K562 (cell line): ENCODE measurements around the gene MDH2. TPM values are rescaled to one million over a fixed set of nuclear protein-coding genes. Genes with fewer than 3 reads are reported as not detected.

ENCODE experiments used
- ARID1B ChIP-seq: fragments of 450-650 bp; IDR thresholded peaks from 2 replicates; pipeline ENCODE4 v1.6.1; 2016; ENCODE audit warnings: antibody characterized with exemption, mild to moderate bottlenecking, inconsistent platforms
- CBX1 ChIP-seq: sonication (generic); IDR thresholded peaks from 2 replicates; pipeline ENCODE4 v1.6.1; 2016; ENCODE audit warnings: antibody characterized with exemption, low read depth, mild to moderate bottlenecking
- CBX5 ChIP-seq: IDR thresholded peaks from 2 replicates; pipeline ENCODE4 v1.6.1; 2014; ENCODE audit warnings: low read depth, borderline replicate concordance
- ELK1 ChIP-seq: sonication (generic); formaldehyde crosslinking; IDR thresholded peaks from 2 replicates; pipeline ENCODE4 v1.8.1; 2022; ENCODE audit warnings: missing genetic modification reagents
- FOXJ2 ChIP-seq: fragments of 200-800 bp; sonication (Bioruptor generic); IDR thresholded peaks from 2 replicates; pipeline ENCODE4 v1.6.1; 2016; ENCODE audit warnings: missing genetic modification characterization, missing compliant biosample characterization
- GABPB1 ChIP-seq: sonication (generic); formaldehyde crosslinking; IDR thresholded peaks from 2 replicates; pipeline ENCODE4 v1.8.0; 2022; ENCODE audit warnings: mild to moderate bottlenecking, missing genetic modification reagents
- HLTF ChIP-seq: fragments of 450-650 bp; IDR thresholded peaks from 2 replicates; pipeline ENCODE4 v1.6.1; 2016
- HMG20A ChIP-seq: fragments of 450-650 bp; formaldehyde crosslinking; conservative IDR thresholded peaks from 2 replicates; pipeline ENCODE4 v1.4.0; 2020; ENCODE audit warnings: mild to moderate bottlenecking, mixed read lengths
- ILK ChIP-seq: fragments of 450-650 bp; IDR thresholded peaks from 2 replicates; pipeline ENCODE4 v1.6.1; 2016; ENCODE audit warnings: missing genetic modification characterization, low read depth, mild to moderate bottlenecking, missing compliant biosample characterization, moderate library complexity, borderline replicate concordance
- IRF2 ChIP-seq: sonication (generic); formaldehyde crosslinking; IDR thresholded peaks from 2 replicates; pipeline ENCODE4 v1.8.1; 2022; ENCODE audit warnings: mild to moderate bottlenecking, missing genetic modification reagents
- JUND ChIP-seq, 2 experiments: IDR thresholded peaks; 2 replicates in 1 of 2; 3 replicates in 1 of 2; pipeline ENCODE4 v1.6.1; 2011; ENCODE audit warnings: borderline replicate concordance in 2 of 2, low read depth in 2 of 2, low read length in 2 of 2, improper control_type of control experiment in 1 of 2, missing biosample characterization in 1 of 2, missing genetic modification characterization in 1 of 2, missing genetic modification reagents in 1 of 2
- MLX ChIP-seq, 2 experiments: fragments of 450-650 bp in 1 of 2; sonication (generic) in 1 of 2; formaldehyde crosslinking; conservative IDR thresholded peaks; 2 replicates each; pipeline versions ENCODE4 v1.4.0 to v1.8.1; 2020 to 2022; ENCODE audit warnings: mild to moderate bottlenecking in 1 of 2, missing genetic modification reagents in 1 of 2
- MYC ChIP-seq, 2 experiments: fragments of 250-450 bp in 1 of 2; sonication (Bioruptor Pico) in 1 of 2; IDR thresholded peaks; 2 replicates each; pipeline versions ENCODE4 v1.5.1 to v1.6.1; 2012 to 2021; ENCODE audit warnings: low read depth in 2 of 2, borderline replicate concordance in 1 of 2, improper control_type of control experiment in 1 of 2, low read length in 1 of 2, mild to moderate bottlenecking in 1 of 2, moderate library complexity in 1 of 2
- PHF8 ChIP-seq: fragments of 200-600 bp; sonication (generic); IDR thresholded peaks from 2 replicates; pipeline ENCODE4 v1.6.1; 2012; ENCODE audit warnings: mixed run types, mild to moderate bottlenecking, inconsistent platforms, low read length, moderate library complexity, borderline replicate concordance
- POLR2A ChIP-seq: fragments of 450-650 bp; conservative IDR thresholded peaks from 2 replicates; pipeline ENCODE4 v1.6.1; 2016
- RNF219 ChIP-seq: fragments of 250-450 bp; sonication (Bioruptor Pico); IDR thresholded peaks from 2 replicates; pipeline ENCODE4 v1.5.0; 2022; ENCODE audit warnings: mild to moderate bottlenecking
- STAT6 ChIP-seq: sonication (generic); formaldehyde crosslinking; IDR thresholded peaks from 2 replicates; pipeline ENCODE4 v1.8.1; 2023; ENCODE audit warnings: mild to moderate bottlenecking, missing genetic modification reagents
- ZKSCAN8 ChIP-seq: fragments of 200-800 bp; sonication (Bioruptor generic); IDR thresholded peaks from 2 replicates; pipeline ENCODE4 v1.6.1; 2016; ENCODE audit warnings: missing genetic modification characterization, missing compliant biosample characterization
- ZNF253 ChIP-seq: fragments of 250-450 bp; sonication (Bioruptor Pico); conservative IDR thresholded peaks from 2 replicates; pipeline ENCODE4 v1.6.1; 2021; ENCODE audit warnings: mild to moderate bottlenecking
- polyA plus RNA-seq, 8 experiments: library from polyadenylated mRNA; depleted of rRNA in 4 of 8; stranded (reverse) in 5 of 8; unstranded in 3 of 8; fragments of >200 nt; fragmentation: Nextera tagmentation in 2 of 8; fragmentation: Illumina TruSeq in 1 of 8; extraction: Ambion mirVana in 2 of 8; extraction: Trizol in 1 of 8; gene quantifications; 2 replicates each; pipeline versions ENCODE4 v1.2.1 to v1.2.3, GENCODE V29; 2011 to 2014; ENCODE audit warnings: inconsistent platforms in 1 of 8, missing spikeins in 1 of 8
- total RNA-seq, 7 experiments: library from RNA; depleted of rRNA in 6 of 7; stranded (reverse); fragments of >200 nt in 6 of 7; fragmentation: Illumina TruSeq in 2 of 7; extraction: Trizol in 2 of 7; gene quantifications; 2 replicates each; pipeline versions ENCODE4 v1.2.1 to v1.2.3, GENCODE V29; 2011 to 2021; ENCODE audit warnings: low replicate concordance in 1 of 7

MDH2 gene
- total and polyA plus RNA-seq, 9 of the 15 experiments (the other 6 are each of a cell fraction or from before 2014, with no cell fraction given), result 106 to 701 (median 242) TPM

GRCh38 chr7:76016191-76016947, 31.5 kb upstream of the MDH2 start (continued):
- TF ChIP-seq MLX (CRISPR knock-in tag; conservative IDR thresholded peaks at IDR 0.05) (no peak), JUND (IDR thresholded peaks at IDR 0.05; ENCODE audit: borderline replicate concordance, low read depth, low read length) (no peak), JUND (tag; IDR thresholded peaks at IDR 0.05; ENCODE audit: borderline replicate concordance, low read depth, low read length) (no peak), RNF219 (peak; percentile 90), STAT6 (no peak), CBX1 (no peak), MYC (IDR thresholded peaks at IDR 0.05; ENCODE audit: low read depth, low read length) (no peak), MYC (CRISPR knock-in tag; IDR thresholded peaks at IDR 0.05; ENCODE audit: borderline replicate concordance, low read depth) (0 out of 2 replicates have a peak, but pooled peaks have one; percentile 62), CBX5 (no peak), ELK1 (no peak), POLR2A (no peak), ARID1B (no peak), FOXJ2 (no peak), ILK (tag) (no peak), GABPB1 (CRISPR knock-in tag) (no peak), IRF2 (CRISPR knock-in tag) (no peak), PHF8 (no peak), ZNF253 (CRISPR knock-in tag) (peak; percentile 88), HMG20A (CRISPR knock-in tag) (0 out of 2 replicates have a peak, but pooled peaks have one; percentile 38), HLTF (no peak), ZKSCAN8 (CRISPR knock-in tag) (no peak)
